GM21825 (cell line): Measurements from ENCODE around the gene STYXL2.

Source experiments
- ATAC-seq: cut with Tn5 transposase; IDR thresholded peaks from one replicate; pipeline ENCODE4 v1.9.1; 2021; ENCODE audit warnings: mild to moderate bottlenecking, moderate library complexity; ENCODE audit not compliant: unreplicated experiment

The STYXL2 gene

GRCh38 chr1:167077128-167077867 lies 16.6 kb upstream of the STYXL2 start:
- ATAC-seq, result no peak

DNA sequence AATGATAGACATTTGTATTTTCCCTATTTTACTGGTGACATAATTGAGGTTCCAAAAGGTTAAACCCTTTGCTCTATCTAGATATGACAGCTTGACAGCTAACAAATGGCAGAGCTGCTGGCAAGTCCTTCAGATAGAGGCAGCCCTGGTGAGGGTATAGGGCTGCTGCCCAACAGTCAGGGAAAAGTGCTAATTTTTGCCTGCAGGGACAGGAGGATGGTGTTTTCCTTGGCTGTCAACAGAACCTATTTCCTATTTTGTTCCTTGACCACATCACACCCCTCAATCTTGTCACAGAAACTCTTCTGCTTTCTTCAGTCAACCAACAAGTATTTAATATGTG lies 16.0 kb upstream of the STYXL2 start:
- ATAC-seq, result no peak

GRCh38 chr1:167081594-167082156 lies 12.2 kb upstream of the STYXL2 start:
- ATAC-seq, result no peak

GRCh38 chr1:167082511-167083027 lies 11.3 kb upstream of the STYXL2 start:
- ATAC-seq, result no peak

GRCh38 chr1:167083066-167083665 lies 10.7 kb upstream of the STYXL2 start:
- ATAC-seq, result no peak

GRCh38 chr1:167083871-167084270 lies 10.0 kb upstream of the STYXL2 start:
- no peak for ATAC-seq

- ATAC-seq, result no peak
These were observed 9.1 kb upstream of the STYXL2 start for GRCh38 chr1:167084757-167085156.

DNA sequence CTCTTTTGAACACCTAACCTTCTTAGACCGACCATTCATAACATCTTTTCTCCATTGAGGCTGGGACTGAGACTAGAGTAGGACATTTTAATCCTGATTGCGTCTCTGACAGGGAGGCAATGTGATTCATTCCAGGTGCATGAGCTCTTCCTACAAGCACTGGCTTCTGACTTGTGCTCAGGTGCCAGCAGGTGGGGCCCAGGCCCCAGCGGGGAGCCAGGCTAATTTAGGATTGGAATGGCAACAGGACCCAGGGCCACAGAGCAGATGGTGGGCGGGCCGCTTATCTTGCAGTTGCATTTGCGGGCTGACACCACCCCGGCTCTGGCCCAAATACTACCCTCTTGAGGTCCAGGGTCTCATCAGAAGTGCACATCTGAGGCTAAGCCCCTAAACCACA lies 7.8 kb upstream of the STYXL2 start:
- no peak for ATAC-seq

- no peak for ATAC-seq
These were observed 7.1 kb upstream of the STYXL2 start for GRCh38 chr1:167086768-167087167.

DNA sequence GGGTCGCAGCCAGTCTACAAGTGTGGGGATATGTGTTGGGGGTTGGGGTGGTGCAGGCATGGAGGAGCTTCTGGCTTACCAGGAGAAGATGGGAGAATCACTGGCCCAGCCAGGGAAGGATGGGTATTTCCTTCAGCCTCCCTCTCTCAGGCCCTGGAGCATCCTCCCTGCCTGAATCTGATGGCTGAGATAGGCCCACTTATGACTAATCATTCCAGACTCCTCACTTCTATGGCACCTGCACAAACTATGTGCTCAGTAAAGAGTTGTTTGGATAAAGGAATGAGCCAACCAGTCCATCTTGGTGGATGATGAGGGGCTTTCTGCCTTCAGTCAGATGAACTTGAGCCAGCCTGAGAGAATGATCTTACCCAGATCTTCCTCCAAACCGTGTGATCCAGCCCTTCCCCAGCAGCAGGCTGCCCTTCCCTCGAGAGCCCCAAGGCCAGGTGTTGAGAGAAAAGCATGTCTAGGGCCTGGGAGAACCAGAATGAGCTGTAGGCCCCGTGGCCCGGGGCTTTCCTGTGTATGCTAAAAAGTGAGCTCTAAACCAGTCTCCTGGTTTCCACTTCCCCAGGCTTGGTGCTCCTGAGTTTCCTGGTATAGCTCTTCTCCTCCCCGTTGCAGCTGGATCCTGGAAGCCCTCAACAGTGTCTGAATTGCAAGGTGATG lies 5.0 kb upstream of the STYXL2 start:
- ATAC-seq, result no peak

DNA sequence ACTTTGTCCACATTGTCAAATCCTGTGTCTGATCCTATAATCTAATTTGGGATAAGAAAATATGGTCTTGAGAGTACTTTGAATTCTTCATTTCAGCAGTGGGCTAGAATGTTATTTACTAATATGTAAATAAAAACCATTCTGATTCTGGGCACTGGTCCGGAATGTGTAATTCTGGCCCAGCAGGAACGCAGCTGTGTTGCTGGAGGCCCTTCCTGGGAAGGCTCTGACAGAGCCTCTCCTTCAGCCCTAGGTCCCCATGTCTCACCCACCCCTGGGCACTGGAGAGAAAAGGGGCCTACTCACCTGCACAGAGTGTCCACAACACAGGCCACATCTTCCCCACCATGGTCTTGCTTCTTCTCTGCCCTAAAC lies 3.9 kb upstream of the STYXL2 start:
- no peak for ATAC-seq

DNA sequence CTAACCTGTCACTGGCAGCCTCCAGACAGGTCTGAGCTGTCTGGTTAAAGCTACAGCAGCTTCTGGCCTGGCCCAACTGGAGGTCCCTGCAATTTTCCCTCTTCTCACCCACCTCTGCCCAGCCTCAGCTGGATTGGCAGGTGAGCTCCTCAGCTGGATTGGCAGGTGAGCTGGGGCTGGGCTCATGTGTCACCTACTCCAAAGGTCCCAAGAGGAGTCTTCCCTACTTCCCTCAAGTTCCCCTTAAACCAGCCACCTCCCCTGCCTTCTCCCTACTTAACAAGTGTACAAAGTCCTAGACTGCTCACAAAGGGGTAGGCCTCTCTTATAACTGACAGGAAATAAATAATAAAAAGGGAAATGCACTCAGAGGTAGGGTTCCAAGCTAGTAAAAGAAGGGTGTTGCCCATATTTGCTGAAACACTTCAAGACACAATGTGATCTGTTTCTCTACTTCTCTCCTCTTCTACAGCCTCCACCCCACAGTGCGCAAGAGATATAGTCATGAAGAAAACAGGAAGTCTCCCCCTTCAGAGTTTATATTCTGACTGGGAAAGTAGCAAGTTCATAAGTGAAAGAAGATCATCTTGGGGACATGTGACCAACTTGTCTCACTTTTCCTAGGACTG lies 3.4 kb upstream of the STYXL2 start, which contains the start of gene GPA33:
Gene GPA33, minus strand, starts transcription at position 64 of the 629 bp plus-strand sequence. CDS start 90 bp downstream, outside the sequence.
- peak; percentile 73 for ATAC-seq

GRCh38 chr1:167092653-167093052 lies 1.2 kb upstream of the STYXL2 start:
- no peak for ATAC-seq

GRCh38 chr1:167094690-167095089 lies 815 bp downstream of the STYXL2 start:
- ATAC-seq, result no peak

DNA sequence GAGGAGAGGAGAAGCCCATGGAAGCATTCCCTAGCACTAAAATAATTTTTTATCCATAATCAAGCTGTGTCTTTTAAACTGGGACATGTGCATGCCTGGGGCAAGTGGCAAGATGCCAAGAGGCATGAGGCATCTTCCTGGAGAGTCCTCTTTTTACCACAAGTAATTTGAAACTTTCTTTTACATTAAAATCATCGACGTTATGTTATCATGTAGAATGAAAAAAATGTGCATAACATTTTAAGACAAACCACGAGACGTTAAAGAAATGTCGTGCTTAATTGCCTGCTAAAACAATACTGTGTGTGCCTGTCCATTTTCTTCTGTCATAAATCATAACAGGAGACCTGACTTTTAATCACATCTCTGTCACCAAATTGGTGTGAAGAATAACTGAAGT lies 1.5 kb downstream of the STYXL2 start:
- ATAC-seq, result no peak

DNA sequence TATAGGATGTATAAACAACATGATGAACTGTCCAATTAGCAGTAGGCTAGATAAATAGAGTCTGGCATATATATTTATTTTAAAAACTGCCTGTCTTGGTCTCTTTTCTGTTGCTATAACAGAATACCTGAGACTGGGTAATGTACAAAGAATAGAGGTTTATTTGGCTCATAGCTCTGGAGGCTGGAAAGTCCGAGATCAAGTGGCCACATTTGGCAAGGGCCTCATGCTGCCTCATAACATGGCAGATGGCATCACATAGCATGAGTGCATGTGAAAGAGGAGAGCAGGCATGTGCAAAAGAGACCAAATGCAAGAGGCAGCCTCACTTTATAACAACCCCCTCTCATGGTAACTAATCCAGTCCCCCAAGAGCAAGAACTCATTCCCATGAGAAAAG lies 6.0 kb downstream of the STYXL2 start:
- no peak for ATAC-seq

GRCh38 chr1:167100730-167101129 lies 6.9 kb downstream of the STYXL2 start:
- no peak for ATAC-seq

DNA sequence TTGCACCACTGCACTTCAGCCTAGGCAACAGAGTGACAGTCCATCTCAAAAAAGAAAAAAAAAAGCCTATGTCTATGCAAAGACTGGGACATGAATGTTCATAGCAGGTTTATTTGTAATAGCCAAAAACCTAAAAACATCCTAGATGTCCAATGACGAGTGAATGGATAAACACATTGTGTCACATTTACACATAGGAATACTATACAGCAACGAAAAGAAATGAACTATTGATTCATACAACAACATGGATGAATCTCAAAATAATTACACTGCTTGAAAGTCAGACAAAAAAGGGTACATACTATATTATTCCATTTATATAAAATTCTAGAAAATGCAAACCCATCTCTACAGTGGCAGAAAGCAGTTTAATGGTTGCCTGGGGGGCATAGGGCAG lies 7.9 kb downstream of the STYXL2 start:
- ATAC-seq, result no peak

DNA sequence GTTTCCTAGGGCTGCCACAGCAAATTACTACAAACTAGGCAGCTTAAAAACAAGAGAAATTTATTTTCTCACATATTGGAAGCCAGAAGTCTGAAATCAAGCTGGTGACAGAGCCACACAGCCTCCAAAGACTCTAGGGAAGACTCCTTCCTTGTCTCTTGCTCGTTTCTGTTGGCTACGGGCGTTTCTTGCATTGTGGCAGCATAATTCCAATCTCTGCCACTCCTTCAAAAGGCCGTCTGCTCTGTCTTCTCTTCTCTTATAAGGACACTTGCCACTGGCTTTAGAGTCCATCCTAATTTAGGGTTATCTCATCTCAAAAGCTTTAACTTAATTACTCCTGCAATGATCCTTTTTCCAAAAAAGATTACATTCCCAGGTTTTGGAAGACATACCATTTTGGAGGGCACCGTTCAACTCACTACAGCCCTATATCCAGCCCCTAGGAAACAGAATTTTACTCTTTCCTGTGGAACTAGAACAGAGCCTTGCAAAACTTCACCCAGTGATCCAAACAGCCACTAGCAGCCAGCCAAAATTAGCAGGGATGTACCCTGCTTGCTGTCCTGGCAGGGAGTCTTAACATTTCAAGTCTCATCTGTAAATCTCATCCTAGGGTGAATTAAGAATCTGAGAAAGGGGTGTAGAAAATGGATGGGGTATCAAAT lies 9.2 kb downstream of the STYXL2 start:
- no peak for ATAC-seq

DNA sequence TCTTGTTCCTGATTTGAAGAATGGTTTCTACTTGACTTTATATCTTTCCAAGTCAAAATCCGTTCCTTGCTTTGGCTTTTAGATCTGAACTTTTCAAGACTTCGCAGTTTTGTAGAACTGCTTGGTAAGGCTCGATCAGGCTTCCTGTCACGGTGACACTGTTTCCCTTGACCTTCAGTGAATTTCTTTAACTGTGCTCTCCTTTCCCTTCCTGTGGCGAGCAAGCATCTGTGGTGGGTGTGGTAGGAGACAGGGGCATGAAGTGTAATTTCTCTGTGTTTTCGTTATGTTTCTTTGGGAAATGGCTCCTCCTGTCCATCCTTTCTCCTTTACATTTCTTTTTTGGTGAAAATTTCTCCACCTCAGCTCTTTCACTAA lies 10.4 kb downstream of the STYXL2 start:
- no peak for ATAC-seq
